Measurements from ENCODE around the gene FAM174C.

GRCh38 chr19:1283207-1283916 lies 8.0 kb downstream of the FAM174C start:
- no peak for TF ChIP-seq CTCF (IDR thresholded peaks at IDR 0.05)
- TF ChIP-seq POLR2A (IDR thresholded peaks at IDR 0.05): no peak

Measured in thyroid gland (tissue), 4 donors.